ENCODE results near the gene CD200.

DNA sequence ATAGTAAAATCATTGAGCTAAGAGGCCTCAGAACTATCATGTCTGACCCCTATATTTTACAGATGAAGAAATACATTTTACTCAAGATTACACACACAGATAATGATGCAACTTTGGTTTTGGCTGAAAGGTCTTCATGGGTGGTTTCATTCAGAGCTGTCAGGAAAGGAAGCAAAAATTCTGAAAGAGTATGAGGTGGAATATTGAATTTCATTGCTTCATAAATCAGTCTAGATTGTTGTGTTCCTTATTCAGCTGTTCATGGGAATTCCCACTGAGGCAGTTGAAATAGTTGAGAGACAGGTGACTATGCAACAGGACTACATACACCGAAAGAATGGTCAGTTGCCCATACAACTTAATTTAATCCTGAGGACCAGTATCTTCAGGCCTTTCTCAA is 39.4 kb downstream of the CD200 start:
- TF ChIP-seq, protein P1, sequence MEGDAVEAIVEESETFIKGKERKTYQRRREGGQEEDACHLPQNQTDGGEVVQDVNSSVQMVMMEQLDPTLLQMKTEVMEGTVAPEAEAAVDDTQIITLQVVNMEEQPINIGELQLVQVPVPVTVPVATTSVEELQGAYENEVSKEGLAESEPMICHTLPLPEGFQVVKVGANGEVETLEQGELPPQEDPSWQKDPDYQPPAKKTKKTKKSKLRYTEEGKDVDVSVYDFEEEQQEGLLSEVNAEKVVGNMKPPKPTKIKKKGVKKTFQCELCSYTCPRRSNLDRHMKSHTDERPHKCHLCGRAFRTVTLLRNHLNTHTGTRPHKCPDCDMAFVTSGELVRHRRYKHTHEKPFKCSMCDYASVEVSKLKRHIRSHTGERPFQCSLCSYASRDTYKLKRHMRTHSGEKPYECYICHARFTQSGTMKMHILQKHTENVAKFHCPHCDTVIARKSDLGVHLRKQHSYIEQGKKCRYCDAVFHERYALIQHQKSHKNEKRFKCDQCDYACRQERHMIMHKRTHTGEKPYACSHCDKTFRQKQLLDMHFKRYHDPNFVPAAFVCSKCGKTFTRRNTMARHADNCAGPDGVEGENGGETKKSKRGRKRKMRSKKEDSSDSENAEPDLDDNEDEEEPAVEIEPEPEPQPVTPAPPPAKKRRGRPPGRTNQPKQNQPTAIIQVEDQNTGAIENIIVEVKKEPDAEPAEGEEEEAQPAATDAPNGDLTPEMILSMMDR (IDR thresholded peaks at IDR 0.05): no peak
- TF ChIP-seq POLR2A (IDR thresholded peaks at IDR 0.05): no peak

All from heart left ventricle (tissue), 13 donors.